GM18870 (cell line): ENCODE measurements around the gene TAF11L12.
"Not testable (repeated sequence)": the region's sequence is repeated elsewhere in the genome, so short reads cannot be mapped to it uniquely, and the experiment has no call there.

ENCODE experiments used
- ATAC-seq: cut with Tn5 transposase; IDR thresholded peaks from one replicate; pipeline ENCODE4 v1.9.1; 2021; ENCODE audit warnings: moderate library complexity; ENCODE audit not compliant: unreplicated experiment

TAF11L12 gene

DNA sequence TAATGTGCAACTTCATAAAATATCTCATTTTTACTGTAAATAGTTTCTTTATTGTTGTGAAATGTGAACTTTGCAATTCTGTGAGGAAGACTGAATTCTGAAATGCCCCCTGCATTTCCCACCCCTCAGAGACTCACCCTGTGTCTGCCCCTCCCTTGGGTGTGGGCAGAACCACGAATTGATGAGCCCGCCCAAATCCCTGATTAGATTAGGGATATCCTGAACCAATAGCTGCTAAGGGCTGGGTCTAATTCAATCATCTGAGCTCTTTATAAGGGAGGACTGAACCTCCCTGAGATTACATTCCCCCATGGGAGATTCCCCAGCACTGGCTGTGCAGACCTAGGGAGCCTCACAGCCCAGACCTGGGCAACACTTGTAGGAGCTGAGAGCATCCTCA lies at the start of gene TAF11L12:
Gene TAF11L12 (plus strand): TSS at position 301 of the 400 bp plus-strand sequence.
- ATAC-seq: not testable (repeated sequence)

DNA sequence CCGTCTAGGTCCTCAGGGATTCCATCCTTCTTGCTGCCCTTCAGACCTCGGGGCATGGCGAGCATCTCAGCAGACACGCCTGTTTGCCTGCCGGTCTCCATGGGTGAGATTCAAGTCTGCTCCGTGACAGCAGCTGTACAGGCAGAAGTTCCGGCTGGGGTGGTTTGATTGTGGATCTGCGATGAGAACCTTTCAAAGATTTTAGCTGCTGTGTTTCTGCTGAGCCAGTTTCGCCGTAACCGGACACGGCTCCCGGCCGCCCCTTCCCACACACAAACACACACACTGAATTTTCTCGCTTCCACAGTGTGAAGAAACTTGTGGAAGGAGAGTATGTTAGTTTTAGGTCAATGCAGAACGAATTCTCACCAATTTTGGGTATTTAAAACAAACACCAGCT lies 24.5 kb upstream of the TAF11L12 start, which contains the start of gene TAF11L7:
Gene TAF11L7 (minus strand): TSS at position 101 of the 400 bp plus-strand sequence.
- not testable (repeated sequence) for ATAC-seq

DNA sequence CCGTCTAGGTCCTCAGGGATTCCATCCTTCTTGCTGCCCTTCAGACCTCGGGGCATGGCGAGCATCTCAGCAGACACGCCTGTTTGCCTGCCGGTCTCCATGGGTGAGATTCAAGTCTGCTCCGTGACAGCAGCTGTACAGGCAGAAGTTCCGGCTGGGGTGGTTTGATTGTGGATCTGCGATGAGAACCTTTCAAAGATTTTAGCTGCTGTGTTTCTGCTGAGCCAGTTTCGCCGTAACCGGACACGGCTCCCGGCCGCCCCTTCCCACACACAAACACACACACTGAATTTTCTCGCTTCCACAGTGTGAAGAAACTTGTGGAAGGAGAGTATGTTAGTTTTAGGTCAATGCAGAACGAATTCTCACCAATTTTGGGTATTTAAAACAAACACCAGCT lies 19.3 kb upstream of the TAF11L12 start, which contains the start of gene TAF11L8:
Gene TAF11L8 (minus strand): TSS at position 101 of the 400 bp plus-strand sequence.
- not testable (repeated sequence) for ATAC-seq

DNA sequence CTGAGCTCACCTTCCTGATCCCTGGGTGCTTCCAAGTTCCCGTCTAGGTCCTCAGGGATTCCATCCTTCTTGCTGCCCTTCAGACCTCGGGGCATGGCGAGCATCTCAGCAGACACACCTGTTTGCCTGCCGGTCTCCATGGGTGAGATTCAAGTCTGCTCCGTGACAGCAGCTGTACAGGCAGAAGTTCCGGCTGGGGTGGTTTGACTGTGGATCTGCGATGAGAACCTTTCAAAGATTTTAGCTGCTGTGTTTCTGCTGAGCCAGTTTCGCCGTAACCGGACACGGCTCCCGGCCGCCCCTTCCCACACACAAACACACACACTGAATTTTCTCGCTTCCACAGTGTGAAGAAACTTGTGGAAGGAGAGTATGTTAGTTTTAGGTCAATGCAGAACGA lies 15.9 kb upstream of the TAF11L12 start, which contains the start of gene TAF11L9:
Gene TAF11L9 (minus strand): TSS at position 140 of the 400 bp plus-strand sequence.
- not testable (repeated sequence) for ATAC-seq

DNA sequence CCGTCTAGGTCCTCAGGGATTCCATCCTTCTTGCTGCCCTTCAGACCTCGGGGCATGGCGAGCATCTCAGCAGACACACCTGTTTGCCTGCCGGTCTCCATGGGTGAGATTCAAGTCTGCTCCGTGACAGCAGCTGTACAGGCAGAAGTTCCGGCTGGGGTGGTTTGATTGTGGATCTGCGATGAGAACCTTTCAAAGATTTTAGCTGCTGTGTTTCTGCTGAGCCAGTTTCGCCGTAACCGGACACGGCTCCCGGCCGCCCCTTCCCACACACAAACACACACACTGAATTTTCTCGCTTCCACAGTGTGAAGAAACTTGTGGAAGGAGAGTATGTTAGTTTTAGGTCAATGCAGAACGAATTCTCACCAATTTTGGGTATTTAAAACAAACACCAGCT lies 12.5 kb upstream of the TAF11L12 start, which contains the start of gene TAF11L10:
Gene TAF11L10 (minus strand): TSS at position 101 of the 400 bp plus-strand sequence.
- not testable (repeated sequence) for ATAC-seq

DNA sequence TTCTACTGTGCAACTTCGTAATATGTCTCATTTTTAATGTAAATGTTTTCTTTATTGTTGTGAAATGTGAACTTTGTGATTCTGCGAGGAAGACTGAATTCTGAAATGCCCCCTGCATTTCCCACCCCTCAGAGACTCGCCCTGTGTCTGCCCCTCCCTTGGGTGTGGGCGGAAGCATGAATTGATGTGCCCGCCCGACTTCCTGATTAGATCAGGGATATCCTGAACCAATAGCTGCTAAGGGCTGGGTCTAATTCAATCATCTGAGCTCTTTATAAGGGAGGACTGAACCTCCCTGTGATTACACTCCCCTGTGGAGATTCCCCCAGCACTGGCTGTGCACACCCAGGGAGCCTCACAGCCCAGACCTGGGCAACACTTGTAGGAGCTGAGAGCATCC lies 6.3 kb upstream of the TAF11L12 start, which contains the start of gene TAF11L11:
Gene TAF11L11 (plus strand): TSS at position 304 of the 400 bp plus-strand sequence.
- not testable (repeated sequence) for ATAC-seq

DNA sequence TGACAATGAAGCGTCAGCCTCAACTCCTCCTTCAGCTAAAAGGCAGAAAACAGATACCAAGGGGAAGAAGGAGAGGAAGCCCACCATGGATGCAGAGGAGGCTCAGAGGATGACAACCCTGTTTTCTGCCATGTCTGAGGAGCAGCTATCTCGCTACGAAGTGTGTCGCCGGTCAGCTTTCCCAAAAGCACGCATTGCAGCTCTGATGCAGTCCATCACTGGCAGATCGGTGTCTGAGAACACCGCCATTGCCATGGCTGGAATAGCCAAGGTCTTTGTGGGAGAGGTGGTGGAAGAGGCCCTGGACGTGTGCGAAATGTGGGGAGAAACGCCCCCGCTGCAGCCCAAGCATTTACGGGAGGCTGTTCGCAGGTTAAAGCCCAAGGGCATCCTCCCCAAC lies 5.2 kb upstream of the TAF11L12 start:
- ATAC-seq: no peak

DNA sequence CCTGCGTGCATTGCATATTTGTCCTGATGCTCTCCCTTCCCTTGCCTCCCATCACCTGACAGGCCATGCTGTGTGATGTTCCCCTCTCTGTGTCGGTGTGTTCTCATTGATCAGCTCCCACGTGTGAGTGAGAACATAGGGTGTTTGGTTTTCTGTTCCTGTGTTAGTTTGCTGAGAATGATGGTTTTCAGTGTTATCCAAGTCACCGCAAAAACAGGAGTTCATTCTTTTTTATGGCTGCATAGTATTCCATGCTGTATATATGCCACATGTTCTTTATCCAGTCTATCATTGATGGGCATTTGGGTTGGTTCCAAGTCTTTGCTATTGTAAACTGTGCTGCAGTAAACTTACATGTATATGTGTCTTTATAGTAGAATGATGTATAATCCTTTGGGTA lies 2.7 kb upstream of the TAF11L12 start:
- not testable (repeated sequence) for ATAC-seq

DNA sequence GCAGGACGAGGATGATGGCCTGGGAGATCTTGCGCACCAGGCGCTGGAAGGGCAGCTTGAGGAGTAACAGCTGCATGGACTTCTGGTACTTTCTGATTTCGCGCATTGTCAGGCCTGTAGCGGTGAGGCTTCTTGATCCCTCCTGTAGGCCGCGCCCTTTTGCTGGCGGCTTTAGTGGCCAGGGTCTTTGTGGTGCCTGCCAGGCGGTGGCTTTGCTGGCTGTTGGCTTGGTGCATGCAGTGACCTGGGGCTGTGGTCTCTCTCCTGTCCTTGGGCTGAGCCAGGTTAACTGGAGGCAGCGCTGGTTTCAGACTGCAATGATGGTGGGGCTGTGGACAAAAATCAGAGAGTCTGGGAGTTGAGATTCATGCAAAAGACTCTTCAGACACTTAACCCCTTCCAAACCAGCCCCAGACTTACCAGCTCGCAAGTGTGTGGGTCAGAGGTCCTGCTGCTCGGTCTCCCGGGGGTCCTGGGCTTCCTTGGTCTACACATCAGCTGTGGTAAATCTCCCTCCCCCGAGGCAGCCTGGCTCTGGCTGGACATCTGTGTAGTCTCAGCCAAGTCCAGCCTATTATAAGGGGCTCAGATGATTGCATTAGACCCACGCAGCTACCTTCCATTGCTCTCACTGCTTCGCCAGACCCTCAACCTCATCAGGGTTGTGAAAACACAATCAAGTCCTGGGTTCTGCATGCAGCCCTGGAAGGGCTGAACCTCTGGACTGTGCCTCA lies 4.8 kb downstream of the TAF11L12 start:
- no peak for ATAC-seq

DNA sequence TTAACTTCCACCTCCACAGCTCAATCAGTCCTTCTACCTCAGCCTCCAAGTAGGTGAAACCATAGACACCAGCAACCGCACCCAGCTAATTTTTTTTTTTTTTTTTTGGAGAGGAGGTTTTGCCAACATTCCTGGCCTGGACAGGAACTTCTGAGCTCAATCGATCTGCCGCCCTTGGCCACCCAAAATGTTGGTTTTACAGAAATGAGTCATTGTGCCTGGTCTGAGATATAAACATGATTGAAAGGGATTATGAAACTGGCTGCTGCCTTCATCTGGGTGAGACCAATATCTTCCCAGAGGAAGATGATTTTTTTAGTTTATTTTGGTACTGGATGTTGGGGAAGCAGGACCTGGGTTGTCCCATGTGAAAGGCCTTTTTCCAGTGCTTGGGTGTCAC lies 9.2 kb downstream of the TAF11L12 start:
- no peak for ATAC-seq

DNA sequence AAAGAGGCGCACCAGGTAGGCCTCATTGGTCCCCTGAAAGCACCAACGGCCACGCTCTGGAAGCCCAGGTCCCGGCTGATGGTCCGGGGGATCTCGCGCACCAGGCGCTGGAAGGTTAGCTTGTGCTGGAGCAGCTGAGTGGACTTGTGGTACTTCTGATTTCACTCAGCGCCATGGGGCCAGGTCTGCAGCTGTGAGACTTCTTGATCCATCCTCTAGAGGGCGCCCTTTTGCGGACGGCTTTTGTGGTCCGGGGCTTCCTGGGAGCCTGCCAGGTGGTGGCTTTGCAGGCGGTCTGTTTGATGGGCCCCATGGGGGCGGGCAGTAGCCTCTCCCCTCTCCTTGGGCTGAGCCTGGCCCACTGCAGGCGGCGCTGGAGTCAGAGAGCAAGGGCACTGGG lies 10.4 kb downstream of the TAF11L12 start:
- ATAC-seq: no peak

DNA sequence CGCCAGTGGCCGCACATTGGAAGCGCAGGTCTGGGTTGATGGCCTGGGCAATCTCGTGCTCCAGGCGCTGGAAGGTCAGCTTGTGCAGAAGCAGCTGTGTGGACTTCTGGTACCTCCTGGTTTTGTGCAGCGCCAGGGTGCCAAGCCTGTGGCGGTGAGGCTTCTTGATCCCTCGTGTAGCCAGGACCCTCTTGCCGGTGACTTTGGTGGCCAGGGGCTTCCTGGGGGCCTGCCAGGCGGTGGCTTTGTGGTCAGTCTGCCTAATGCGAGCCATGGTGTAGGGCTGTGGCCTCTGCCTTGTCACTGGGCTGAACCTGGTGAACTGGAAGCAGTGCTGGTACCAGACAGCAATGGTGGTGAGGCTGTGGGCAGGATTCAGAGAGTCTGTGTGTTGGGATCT lies 15.5 kb downstream of the TAF11L12 start:
- no peak for ATAC-seq

DNA sequence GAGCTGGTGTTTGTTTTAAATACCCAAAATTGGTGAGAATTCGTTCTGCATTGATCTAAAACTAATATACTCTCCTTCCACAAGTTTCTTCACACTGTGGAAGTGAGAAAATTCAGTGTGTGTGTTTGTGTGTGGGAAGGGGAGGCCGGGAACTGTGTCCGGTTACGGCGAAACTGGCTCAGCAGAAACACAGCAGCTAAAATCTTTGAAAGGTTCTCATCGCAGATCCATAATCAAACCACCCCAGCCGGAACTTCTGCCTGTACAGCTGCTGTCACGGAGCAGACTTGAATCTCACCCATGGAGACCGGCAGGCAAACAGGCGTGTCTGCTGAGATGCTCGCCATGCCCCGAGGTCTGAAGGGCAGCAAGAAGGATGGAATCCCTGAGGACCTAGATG lies 21.6 kb downstream of the TAF11L12 start, which contains the start of gene TAF11L13:
Gene TAF11L13 (plus strand): TSS at position 301 of the 400 bp plus-strand sequence.
- not testable (repeated sequence) for ATAC-seq

DNA sequence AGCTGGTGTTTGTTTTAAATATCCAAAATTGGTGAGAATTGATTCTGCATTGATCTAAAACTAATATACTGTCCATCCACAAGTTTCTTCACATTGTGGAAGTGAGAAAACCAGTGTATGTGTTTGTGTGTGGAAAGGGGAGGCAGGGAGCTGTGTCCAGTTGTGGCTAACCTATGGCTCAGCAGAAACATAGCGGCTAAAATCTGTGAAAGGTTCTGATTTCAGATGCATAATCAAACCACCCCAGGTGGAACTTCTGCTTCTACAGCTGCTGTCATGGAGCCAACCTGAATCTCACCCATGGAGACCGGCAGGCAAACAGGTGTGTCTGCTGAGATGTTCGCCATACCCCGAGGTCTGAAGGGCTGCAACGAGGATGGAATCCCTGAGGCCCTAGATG lies 24.0 kb downstream of the TAF11L12 start, which contains the start of gene TAF11L14:
Gene TAF11L14 (plus strand): TSS at position 301 of the 400 bp plus-strand sequence.
- ATAC-seq: no peak

DNA sequence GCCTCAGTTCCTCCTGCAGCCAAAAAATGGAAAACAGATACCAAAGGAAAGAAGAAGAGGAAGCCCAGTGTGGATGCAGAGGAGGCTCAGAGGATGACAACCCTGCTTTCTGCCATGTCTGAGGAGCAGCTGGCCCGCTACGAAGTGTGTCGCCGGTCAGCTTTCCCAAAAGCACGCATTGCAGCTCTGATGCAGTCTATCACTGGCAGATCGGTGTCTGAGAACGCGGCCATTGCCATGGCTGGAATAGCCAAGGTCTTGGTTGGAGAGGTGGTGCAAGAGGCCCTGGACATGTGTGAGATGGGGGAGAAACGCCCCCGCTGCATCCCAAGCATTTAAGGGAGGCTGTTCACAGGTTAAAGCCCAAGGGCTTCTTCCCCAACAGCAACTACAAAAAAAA lies 39.0 kb downstream of the TAF11L12 start:
- not testable (repeated sequence) for ATAC-seq

DNA sequence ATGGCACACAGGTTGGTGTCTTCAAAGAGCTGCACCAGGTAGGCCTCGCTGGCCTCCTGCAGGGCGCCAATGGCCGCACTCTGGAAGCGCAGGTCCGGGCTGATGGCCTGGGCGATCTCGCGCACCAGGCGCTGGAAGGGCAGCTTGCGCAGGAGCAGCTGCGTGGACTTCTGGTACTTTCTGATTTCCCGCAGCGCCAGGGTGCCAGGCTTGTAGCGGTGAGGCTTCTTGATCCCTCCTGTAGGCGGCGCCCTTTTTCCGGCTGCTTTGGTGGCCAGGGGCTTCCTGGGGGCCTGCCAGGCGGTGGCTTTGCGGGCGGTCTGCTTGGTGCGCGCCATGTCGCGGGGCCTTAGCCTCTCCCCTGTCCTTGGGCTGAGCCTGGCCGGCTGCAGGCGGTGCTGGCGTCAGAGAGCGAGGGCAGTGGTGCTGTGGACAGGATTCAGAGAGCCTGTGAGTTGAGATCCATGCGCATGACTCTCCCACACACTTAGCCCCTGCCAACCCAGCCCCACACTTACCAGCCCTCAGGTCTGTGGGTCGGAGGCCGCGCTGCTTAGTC lies 45.1 kb downstream of the TAF11L12 start:
- not testable (repeated sequence) for ATAC-seq

DNA sequence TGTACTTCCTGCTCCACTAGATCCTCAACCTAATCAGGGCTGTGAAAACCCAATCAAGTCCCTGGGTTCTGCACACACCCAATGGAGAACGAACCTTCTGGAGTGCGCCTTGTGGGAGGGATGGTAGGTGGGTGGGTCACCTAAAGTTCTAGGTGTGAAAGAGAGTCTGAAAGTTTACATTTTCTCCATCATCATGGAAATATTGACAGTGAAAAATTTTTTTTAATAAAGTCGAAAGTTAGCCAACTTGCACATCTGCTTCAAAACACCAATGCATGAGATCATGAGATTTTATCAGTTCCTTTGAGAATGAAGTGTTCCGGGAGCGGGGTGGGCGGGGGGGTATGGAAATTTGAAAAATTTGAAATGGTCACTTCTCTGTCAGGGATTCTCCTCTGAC lies 45.7 kb downstream of the TAF11L12 start:
- no peak for ATAC-seq
